GM18520 (cell line): Measurements from ENCODE around the gene PLAAT3.
"Not testable (repeated sequence)": the region's sequence is repeated elsewhere in the genome, so short reads cannot be mapped to it uniquely, and the experiment has no call there.

ENCODE experiments used
- ATAC-seq: cut with Tn5 transposase; IDR thresholded peaks from one replicate; pipeline ENCODE4 v1.9.1; 2021; ENCODE audit not compliant: unreplicated experiment

The PLAAT3 gene

DNA sequence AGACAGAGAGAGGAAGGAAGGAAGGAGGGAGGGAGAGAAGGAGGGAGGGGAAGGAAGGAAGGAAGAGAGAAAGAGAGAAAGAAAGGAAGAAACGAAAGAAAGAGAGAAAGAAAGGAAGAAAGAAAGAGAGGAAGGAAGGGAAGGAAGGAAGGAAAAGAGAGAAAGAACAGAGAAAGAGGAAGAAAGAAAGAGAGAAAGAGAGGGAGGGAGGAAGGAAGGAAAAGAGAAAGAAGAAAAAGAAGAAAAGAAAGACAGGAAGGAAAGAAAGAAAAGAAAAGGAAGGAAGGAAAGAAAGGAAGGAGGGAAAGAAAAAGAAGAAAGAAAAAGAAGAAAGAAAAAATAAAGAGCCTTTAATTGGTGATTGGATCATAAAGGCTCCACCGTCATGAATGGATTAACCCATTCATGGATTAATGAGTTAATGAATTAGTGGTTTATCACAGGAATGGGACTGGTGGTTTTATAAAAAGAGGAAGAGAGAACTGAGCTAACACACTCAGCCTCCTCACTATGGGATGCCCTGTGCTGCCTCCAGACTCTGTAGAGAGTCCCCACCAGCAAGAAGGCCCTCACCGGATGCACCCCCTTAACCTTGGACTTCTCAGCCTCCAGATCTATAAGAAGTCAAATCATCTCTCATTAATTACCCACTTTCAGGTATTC lies 42.1 kb downstream of the PLAAT3 start:
- ATAC-seq: no peak

- no peak for ATAC-seq
These were observed 44.7 kb downstream of the PLAAT3 start for GRCh38 chr11:63569570-63569969.

- ATAC-seq: peak; percentile 78
These were observed 47.0 kb downstream of the PLAAT3 start for GRCh38 chr11:63567044-63567840.

DNA sequence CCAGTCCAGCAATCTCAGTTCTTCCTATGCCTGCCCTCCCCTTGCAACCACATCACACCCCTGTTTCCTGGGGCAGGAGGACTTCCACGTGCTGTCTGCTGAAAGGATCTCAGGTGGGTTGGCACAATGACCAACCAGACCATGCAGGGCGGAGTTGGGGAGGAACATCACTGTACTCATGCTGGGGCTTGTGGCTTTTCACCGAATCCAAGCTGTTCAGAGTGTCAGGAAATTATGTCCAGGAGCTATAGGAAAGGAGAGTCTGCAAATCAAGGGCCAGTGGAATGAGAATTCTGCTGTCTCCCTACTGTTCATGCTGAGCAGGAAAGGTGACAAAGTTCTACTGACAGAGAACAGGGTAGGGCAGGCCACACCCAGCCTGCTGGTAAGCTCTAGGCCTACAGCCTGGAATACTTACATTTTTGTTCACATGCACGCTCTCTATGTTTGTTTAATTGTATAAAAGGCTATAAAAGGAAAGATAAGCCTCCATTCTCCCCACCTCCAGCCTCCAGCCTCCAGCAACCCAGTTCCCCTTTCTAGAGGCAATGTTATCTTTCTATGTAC lies 49.4 kb downstream of the PLAAT3 start:
- no peak for ATAC-seq

DNA sequence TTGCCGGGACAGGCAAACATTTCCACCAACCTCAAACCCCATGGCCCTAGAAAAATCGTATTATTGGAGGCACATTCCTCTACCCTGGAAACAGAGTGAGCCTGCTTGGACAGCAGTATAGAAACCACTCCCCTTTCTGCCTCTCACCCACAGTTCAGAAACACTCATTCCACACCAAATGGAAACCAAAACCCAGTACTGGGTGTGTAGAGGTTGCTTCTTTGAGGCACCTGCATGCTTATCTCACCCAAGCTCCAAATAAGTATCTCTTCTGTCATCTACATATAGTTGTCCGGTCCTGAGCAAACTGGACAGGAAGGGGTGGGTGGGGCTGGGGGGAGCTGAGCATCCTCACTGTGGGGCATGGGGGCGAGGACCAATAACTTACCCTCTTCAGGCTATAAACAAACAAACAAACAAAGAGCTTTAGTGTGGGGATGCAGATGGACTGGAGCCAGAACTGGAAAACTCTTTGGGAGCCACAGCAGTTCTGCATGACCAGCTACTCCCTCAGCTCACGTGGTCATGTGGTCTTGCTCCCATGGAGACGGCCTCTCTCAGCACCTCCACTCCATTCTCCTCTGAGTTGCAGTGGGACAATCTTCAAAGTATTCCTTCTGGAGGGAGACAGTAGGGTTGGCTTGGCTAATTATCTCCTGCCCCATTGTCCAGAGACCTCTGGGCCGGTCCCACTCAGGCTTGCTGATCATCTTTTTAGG lies 50.0 kb downstream of the PLAAT3 start:
- ATAC-seq: peak; percentile 44

DNA sequence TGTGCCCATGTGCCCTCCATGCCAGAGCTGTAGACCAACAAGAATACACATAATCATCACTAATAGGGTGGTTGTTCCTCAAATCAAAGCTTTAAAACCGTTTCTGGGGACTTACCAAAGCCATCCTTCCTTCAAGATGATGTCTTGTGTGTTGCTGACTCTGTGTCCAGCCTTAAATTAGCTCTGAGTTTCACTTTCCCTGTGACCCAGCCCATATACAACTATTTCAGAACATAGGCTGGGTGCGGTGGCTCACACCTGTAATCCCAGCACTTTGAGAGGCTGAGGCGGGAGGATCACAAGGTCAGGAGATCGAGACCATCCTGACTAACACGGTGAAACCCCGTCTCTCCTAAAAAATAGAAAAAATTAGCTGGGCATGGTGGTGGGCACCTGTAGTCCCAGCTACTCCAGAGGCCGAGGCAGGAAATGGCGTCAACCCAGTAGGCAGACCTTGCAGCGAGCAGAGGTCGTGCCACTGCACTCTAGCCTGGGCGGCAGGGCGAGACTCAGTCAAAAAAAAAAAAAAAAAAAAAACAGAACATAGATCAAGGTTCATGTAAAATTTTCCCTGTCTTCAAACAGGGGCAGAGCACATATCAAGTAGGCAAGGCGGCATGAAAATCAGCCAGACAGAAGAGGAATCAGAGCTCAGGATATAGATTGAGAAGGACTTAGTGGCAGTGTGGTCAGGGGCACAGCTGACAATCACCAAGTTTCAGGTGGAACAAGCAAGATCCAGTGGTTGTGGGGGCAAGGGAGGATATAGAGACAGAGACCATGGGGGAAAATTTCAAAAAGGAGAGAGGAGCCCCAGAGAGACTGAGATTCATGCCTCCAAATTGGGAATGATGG lies 50.8 kb downstream of the PLAAT3 start, which contains the start of gene PLAAT2:
Gene PLAAT2, minus strand, starts transcription at position 179 of the 855 bp plus-strand sequence. Its CDS starts 55 bp downstream, at position 124.
- no peak for ATAC-seq

DNA sequence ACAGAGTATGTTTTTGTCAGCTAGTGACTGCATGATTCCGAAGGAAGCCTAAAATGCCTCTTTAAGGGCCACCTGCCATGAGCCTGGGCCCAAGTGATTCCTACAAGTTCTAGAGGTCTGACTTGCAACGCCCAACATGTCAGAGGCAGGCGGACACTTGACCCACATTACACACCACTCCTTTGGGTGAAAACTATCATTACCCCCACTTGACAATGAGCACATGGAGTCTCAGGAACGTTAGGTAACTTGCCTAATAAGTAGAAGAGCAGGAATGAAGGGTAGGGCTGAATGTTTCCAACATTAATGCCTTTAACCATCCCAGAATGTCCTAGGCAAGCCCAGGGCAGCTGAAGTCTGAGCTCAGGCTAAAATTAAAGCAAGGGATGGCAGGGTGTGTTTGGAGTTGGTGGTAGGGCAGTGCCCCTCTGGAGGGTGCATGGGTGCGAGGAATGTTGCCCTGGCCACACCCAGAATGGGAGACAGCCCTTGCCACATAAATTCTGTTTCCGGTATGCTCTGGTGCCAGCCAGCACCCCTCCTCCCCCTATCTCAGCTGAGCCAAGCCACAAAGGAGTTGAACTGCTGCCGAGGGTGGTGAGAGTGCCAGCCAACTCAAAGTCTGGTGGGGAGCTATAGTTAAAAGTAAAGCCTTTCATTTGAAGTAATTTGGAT lies 53.6 kb downstream of the PLAAT3 start:
- no peak for ATAC-seq

GRCh38 chr11:63558459-63559157 lies 55.6 kb downstream of the PLAAT3 start:
- no peak for ATAC-seq

DNA sequence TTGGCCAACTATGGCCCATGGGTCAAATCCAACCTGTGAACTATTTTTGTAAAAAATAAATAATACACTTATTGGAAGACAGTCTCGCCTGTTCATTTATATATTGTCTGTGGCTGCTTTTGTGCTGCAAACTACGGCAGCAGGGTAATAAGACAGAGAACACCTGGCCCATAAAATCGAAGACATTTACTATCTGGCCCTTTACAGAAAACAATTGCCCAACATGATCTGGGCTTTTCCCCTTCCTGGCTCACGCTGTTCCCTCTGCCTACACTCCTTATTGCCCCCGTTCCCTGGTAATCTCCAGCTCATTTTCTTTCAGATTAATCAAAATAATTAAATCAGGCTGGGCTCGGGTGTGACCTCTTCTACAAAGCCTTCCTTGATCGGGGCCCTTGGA lies 56.7 kb downstream of the PLAAT3 start:
- no peak for ATAC-seq

DNA sequence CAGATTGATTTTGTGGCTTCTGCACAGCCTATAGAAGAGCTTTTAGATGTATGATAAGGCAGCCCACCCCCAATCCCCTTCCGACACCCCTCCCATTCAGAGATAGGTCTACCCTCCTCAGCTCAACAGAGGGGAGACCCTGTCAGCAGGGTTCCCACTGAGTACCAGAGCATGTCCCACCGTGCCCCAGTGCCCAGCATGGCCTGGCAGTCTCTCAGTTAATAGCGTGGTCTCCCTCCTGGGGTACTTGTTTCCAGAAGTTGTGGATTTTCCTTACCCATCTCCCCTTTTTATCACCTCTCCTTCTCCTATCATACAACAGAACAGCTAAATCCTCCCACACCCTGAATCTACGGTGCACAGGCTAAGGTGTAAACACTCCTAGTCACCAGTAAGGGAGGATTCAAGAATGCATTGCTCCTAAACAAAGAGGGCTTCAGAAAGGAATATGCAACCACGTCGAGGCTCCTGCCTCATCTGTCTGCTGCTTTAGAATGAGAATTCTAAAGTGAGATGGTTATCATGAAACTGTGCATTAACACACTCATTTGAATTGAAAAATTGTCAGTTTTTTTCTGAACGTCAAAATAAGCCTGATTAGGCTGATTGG lies 57.7 kb downstream of the PLAAT3 start:
- no peak for ATAC-seq

GRCh38 chr11:63554877-63555223 lies 59.4 kb downstream of the PLAAT3 start:
- ATAC-seq: no peak

- no peak for ATAC-seq
These were observed 60.5 kb downstream of the PLAAT3 start for GRCh38 chr11:63553759-63554158.

DNA sequence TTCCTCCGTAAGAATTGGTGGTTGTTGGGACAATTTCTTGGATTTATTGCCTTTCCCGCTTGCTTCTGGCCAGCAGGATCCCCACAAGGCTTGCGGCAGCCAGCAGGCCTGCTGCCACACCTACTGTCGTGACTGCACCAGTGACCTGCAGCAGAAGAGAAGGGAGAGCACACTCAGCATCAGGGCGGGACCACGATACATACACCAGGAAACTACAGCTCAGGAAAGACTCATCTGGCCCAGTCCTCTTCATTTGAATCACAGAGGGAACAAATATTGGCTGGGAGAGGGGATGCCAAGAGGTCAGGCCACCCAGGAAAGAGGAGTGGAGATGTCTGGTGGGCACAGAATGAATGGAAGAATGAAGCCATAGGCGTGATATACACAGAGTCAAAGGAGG lies 61.3 kb downstream of the PLAAT3 start:
- no peak for ATAC-seq

DNA sequence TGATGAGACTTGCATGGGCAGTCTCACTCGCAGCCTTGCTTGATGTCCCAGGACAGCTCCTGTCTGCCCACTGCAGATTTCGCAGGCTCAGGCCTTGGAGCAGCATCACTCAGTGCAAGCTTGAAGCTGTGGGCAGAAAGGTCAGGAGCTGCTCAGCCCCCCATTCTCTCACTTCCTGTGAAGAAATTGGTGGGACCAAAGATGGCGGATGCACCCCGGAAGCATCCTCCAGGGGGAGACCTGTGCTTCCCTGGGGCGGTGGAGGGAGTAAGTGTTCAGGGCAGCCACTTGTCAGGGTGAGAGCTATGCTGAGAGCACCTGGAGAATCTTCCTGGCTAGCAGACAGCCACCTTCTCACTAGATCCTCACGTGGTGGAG lies 62.4 kb downstream of the PLAAT3 start:
- ATAC-seq: no peak

DNA sequence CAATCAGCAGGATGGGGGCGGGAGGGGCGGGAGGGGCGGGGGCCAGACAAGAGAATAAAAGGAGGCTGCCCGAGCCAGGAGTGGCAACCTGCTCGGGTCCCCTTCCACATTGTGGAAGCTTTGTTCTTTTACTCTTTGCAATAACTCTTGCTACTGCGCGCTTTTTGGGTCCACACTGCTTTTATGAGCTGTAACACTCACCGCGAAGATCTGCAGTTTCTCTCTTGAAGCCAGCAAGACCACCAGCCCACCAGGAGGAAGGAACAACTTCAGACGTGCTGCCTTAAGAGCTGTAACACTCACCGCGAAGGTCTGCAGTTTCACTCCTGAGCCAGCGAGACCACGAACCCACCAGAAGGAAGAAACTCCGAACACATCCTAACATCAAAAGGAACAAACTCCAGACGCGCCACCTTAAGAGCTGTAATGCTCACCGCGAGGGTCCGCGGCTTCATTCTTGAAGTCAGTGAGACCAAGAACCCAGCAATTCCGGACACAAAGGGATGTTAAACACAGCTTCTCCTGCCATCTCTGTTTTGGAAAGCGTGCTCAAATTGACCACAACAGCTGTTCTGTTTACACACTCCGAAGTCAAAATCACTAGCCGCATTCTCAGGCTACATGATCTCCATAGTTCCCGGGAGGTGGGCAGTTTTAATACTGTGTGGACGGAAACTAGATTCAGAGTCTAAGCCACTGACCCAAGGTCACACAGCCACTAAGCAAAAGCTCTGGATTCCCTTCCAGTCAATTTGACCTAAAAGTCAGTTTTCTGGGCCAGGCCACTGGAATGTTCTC lies 62.9 kb downstream of the PLAAT3 start:
- ATAC-seq: no peak

DNA sequence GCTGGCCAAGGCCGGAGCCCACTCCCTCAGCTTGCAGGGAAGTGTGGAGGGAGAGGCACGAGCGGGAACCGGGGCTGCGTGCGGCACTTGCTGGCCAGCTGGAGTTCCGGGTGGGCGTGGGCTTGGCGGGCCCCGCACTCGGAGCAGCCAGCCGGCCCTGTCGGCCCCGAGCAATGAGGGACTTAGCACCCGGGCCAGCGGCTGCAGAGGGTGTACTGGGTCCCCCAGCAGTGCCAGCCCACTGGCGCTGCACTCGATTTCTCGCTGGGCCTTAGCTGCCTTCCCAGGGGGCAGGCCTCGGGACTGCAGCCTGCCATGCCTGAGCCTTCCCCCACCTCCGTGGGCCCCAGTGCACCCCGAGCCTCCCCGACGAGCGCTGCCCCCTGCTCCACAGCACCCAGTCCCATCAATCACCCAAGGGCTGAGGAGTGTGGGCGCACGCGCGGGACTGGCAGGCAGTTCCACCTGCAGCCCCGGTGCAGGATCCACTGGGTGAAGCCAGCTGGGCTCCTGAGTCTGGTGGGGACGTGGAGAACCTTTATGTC lies 64.0 kb downstream of the PLAAT3 start:
- not testable (repeated sequence) for ATAC-seq

GRCh38 chr11:63549411-63549810 lies 64.8 kb downstream of the PLAAT3 start:
- ATAC-seq: no peak

DNA sequence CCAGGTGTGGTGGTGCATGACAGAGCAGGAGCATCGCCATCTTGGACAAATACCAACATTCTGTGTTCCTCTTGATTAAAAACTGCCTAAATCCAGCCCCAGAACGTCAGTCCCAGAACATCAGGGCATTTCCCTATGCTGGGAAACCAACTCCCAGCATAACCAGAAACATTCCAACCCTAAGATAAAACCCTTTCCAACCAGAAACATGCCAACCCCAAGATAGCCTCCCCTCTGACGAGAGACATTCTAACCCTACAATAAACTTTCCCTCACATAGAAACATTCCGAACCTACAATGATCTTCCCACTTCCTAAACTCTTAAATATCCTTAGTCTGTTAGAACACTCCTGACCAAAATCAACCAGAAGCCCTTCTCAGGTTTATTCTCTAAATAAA lies 66.1 kb downstream of the PLAAT3 start:
- ATAC-seq: no peak
